Lower lobe of right lung (tissue), 2 donors: ENCODE results near the gene BORCS6. TPM values are rescaled to one million over a fixed set of nuclear protein-coding genes. Genes with fewer than 3 reads are reported as not detected.

Source experiments
- ATAC-seq, 2 donors: fragments of 200-7000 bp; cut with Tn5 transposase; one replicate each; pipeline ENCODE4 v1.9.1; 2020 to 2022; ENCODE audit warnings: mild to moderate bottlenecking in 2 of 2, moderate library complexity in 2 of 2
- DNase-seq: peaks from one replicate; pipeline ENCODE4 v3.0.0-alpha.2; 2020
- H3K27ac ChIP-seq: fragments of 200-600 bp; one replicate; pipeline ENCODE4 v1.8.0; 2022
- H3K27me3 ChIP-seq: fragments of 200-600 bp; one replicate; pipeline ENCODE4 v1.8.0; 2022; ENCODE audit warnings: low read depth
- H3K36me3 ChIP-seq: fragments of 200-600 bp; one replicate; pipeline ENCODE4 v1.8.0; 2022; ENCODE audit warnings: mild to moderate bottlenecking
- H3K4me1 ChIP-seq: fragments of 200-600 bp; one replicate; pipeline ENCODE4 v1.8.0; 2022
- H3K4me3 ChIP-seq: fragments of 200-600 bp; one replicate; pipeline ENCODE4 v1.8.0; 2022; ENCODE audit warnings: mild to moderate bottlenecking
- H3K9me3 ChIP-seq: fragments of 200-600 bp; one replicate; pipeline ENCODE4 v1.8.0; 2022
- CTCF ChIP-seq: fragments of 200-600 bp; IDR thresholded peaks from one replicate; pipeline ENCODE4 v1.8.0; 2022; ENCODE audit warnings: antibody characterized with exemption, mild to moderate bottlenecking
- intact Hi-C: fragments of 100-400 bp; cut with DNase I; formaldehyde crosslinking; loops from one replicate; pipeline ENCODE4 v1.11.0; 2022
- total RNA-seq: library from RNA; stranded (reverse); fragmentation: NEBNext Ultra II Directional; extraction: Animal tissue kit (Norgen Biotek cat#: 25700); gene quantifications from one replicate; pipeline ENCODE4 v1.2.1, GENCODE V29; 2021
- donor health status: DM: no; HTN: yes; CAD: no; lungs with severe emphysema.

The BORCS6 gene
- total RNA-seq, 1 donor from 2014 or later, result 7.7 TPM

DNA sequence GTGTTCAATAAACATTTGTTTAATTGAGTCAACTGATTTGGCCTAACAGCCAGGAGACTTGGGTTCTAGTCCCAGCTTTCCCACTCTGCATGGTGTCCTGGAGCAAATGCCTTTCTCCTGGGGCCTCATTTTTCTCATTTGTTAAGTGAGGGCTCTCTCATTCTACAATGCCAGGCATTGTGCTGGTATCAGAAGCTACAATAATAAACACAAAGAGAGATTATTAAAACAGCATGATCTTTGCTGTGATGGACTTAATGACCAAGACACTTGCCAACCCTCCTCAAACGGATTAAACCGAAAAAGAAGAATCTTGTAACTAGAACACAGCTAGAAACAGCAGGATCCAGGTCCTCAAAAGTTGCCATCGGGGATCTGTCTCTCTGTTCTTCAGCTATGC, 22.5 kb downstream of the BORCS6 start:
- H3K27me3 ChIP-seq, result no peaks in the 10 kb centered on the region
- no peak for ATAC-seq
- intact Hi-C loops, result no loop called here
- H3K9me3 ChIP-seq, result no peaks in the 10 kb centered on the region
- no peaks in the 10 kb centered on the region for H3K36me3 ChIP-seq
- peaks cover 17% of the 10 kb centered on the region for H3K4me1 ChIP-seq
- no peak overlapping the region for H3K27ac ChIP-seq
- H3K4me3 ChIP-seq, result no peak overlapping the region
- no peak for TF ChIP-seq CTCF
- no peak for DNase-seq

DNA sequence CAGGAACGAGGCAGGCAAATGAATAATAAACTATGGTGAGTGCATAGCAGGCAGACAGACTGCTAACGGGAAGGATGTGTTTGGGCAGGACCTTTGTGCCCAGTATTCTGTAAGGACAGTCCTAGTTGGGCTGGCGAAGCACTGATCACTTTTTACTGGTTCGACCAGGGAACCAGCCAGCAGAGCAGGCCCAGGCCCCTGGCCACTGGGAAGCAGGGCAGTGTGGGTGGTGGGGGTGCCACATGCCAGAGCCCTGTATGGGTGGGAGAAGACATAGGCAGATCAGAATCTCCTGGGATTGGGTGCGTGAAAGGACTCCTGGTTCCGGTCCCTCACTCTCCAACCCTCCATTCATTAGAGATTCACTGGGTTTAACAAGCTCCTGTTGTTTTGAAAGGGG, 23.2 kb downstream of the BORCS6 start:
- Histone ChIP-seq H3K27ac (no peak overlapping the region), H3K4me1 (peaks cover 22% of the 10 kb centered on the region), H3K27me3 (no peaks in the 10 kb centered on the region), H3K36me3 (no peaks in the 10 kb centered on the region), H3K9me3 (no peaks in the 10 kb centered on the region), H3K4me3 (no peak overlapping the region)
- peak; percentile 14 for DNase-seq
- no peak for TF ChIP-seq CTCF
- no peak for ATAC-seq
- intact Hi-C loops, result no loop called here

DNA sequence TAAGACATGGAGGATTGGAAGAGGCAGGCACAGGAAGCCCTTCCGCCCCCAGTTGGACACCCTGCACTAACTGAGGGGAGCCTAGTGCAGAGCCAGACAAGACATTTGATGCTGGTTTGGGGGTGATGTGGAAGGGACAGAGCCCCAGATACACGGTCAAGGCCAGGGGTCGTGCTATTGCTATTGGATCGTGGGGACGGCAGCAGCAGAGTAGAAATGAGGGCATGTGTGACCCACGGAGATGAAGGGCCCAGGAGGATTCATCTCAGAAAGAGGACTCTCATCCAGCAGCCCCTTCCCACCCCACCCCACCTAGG, 25.2 kb downstream of the BORCS6 start:
- DNase-seq (peak; percentile 19), ATAC-seq (no peak)
- Histone ChIP-seq H3K4me1 (peaks cover 39% of the 10 kb centered on the region), H3K9me3 (no peaks in the 10 kb centered on the region), H3K4me3 (no peak overlapping the region), H3K27me3 (no peaks in the 10 kb centered on the region), H3K36me3 (peaks cover 16% of the 10 kb centered on the region), H3K27ac (peak overlapping the region; percentile 99)
- no peak for TF ChIP-seq CTCF
- intact Hi-C loops, result no loop called here

GRCh38 chr17:8163978-8164814, 25.8 kb downstream of the BORCS6 start:
- ATAC-seq (peak; percentile 52 to 59), DNase-seq (peak; percentile 83)
- intact Hi-C loops, result no loop called here
- peaks cover 44% of the 10 kb centered on the region for H3K4me1 ChIP-seq
- H3K9me3 ChIP-seq, result no peaks in the 10 kb centered on the region
- no peak for TF ChIP-seq CTCF
- peaks cover 22% of the 10 kb centered on the region for H3K36me3 ChIP-seq
- H3K27ac ChIP-seq, result peak overlapping the region; percentile 99
- H3K4me3 ChIP-seq, result peak overlapping the region; percentile 12
- H3K27me3 ChIP-seq, result no peaks in the 10 kb centered on the region

DNA sequence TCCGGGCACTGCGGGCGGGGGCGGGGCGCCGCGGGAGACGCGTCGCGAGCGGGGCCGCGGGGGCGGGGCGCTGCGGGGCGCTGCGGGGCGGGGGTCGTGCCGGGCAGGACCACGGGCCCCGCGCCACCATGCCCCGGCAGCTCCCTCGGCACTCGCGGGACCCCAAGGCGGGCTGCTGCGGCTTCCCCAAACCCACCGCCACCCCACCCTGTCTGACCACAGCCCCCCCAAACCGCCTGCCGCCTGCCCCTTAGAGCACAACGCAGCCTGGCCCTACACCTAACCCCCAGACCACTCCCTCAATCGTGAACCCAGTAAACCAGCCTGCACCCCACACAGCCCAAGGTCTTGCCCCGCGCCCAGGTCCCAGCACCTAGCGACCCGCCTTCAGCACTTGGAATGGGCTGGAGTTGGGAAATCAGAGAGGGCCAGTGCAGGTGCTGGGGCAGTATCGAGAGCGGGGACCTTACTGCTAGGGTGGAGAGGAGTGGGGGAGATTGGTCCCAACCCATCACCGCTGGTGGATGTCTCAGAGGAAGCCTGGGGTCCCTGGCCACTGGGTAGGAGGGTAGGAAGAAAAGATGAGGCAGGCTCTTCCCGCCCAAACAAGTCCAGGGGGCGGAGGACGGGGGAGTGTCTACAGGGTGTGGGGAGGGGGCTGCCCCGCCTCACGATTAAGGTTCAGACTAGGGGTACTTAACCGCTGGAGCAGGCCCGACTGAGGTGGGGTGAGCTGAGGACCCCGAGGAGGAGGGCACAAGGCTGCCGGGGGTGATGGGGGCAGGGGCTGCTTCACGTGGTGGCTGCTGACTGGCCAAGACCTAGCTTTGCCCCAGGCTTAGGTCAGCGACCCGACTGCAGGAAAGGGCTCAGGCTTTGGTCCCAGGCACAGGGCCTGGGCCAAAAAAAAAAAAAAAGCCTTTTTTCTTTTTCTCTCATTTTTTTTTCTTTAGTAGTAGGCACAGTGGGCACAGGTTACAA, 26.7 kb downstream of the BORCS6 start:
- peaks cover 54% of the 10 kb centered on the region for H3K4me1 ChIP-seq
- DNase-seq (peak; percentile 49), ATAC-seq (peak; percentile 22 to 28)
- intact Hi-C loops, result no loop called here
- H3K27me3 ChIP-seq, result no peaks in the 10 kb centered on the region
- peak overlapping the region; percentile 99 for H3K27ac ChIP-seq
- H3K9me3 ChIP-seq, result no peaks in the 10 kb centered on the region
- peak overlapping the region; percentile 93 for H3K4me3 ChIP-seq
- peaks cover 26% of the 10 kb centered on the region for H3K36me3 ChIP-seq
- no peak for TF ChIP-seq CTCF
